ENCODE measurements around the gene HOXD8. TPM values are rescaled to one million over a fixed set of nuclear protein-coding genes. Genes with fewer than 3 reads are reported as not detected.

HOXD8 gene
- total and polyA plus RNA-seq, 2 of the 8 experiments (the other 6 are each of a cell fraction or from before 2014, with no cell fraction given), result not detected

DNA sequence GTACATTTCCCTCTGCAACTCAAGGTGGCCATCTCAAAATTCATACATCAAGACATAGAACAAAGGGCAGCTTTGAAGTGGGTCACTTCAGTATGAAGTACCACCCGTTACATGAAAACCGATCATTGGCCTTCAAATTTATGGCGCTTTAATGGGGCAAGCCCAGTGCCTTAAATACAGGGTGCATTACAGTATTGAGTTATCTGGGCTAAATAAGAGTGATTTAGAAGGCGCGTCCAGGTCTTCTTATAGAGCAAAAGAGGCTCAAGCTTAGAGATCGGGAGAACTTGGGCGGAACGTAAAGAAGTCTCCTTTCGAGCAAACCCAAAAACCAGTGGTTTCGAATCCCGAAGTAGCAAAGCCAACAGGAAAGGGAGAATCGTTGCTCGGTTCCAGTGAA, 34.7 kb downstream of the HOXD8 start:
- H3K4me2 ChIP-seq (ENCODE audit: insufficient read depth in 1 of 2, low read depth in 2 of 2, low read length in 2 of 2), result peak overlapping the region in 1 of 2 experiments; percentile 38; a peak in 1 of 4 replicates
- no peak for TF ChIP-seq JUND (IDR thresholded peaks at IDR 0.05; ENCODE audit: low read length)
- no peak for TF ChIP-seq SP4 (IDR thresholded peaks at IDR 0.05; ENCODE audit: low read length)
- TF ChIP-seq MAFK (IDR thresholded peaks at IDR 0.05; ENCODE audit: low read depth, low read length), result no peak
- TF ChIP-seq SIN3A (conservative IDR thresholded peaks at IDR 0.05 in 1 of 2, IDR thresholded peaks at IDR 0.05 in 1 of 2; ENCODE audit: low read depth in 1 of 2, low read length in 2 of 2), result no peak
- no peak for TF ChIP-seq CHD2 (IDR thresholded peaks at IDR 0.05; ENCODE audit: low read length)
- TF ChIP-seq KDM1A (IDR thresholded peaks at IDR 0.05; ENCODE audit: borderline replicate concordance, low read length), result no peak
- TF ChIP-seq PHF8 (conservative IDR thresholded peaks at IDR 0.05; ENCODE audit: low read depth, low read length), result no peak
- TF ChIP-seq SRF (IDR thresholded peaks at IDR 0.05; ENCODE audit: low read depth, low read length), result no peak
- TF ChIP-seq SIX5 (IDR thresholded peaks at IDR 0.05; ENCODE audit: low read depth, low read length), result no peak
- TF ChIP-seq KDM5A (IDR thresholded peaks at IDR 0.05; ENCODE audit: low read length), result no peak
- no peak for TF ChIP-seq CTBP2 (IDR thresholded peaks at IDR 0.05; ENCODE audit: borderline replicate concordance, insufficient read depth, insufficient read length, low read length)
- no peak for TF ChIP-seq GABPA (IDR thresholded peaks at IDR 0.05; ENCODE audit: borderline replicate concordance, insufficient read depth, low read length)
- TF ChIP-seq RBBP5 (IDR thresholded peaks at IDR 0.05; ENCODE audit: borderline replicate concordance, low read depth, low read length), result no peak
- TF ChIP-seq TEAD4 (IDR thresholded peaks at IDR 0.05; ENCODE audit: low read depth, low read length), result no peak
- TF ChIP-seq POLR2AphosphoS5 (IDR thresholded peaks at IDR 0.05; ENCODE audit: low read depth, low read length), result no peak

More for the DNA sequence above, 34.7 kb downstream of the HOXD8 start:
- H2BK120ac ChIP-seq (replicated peaks; ENCODE audit: low read depth, low read length), result no peak overlapping the region
- no peak overlapping the region for H3K27ac ChIP-seq (ENCODE audit: low read depth, low read length)
- no peak overlapping the region for H4K8ac ChIP-seq (ENCODE audit: extremely low read depth, insufficient read depth, low read length)
- H3K9me3 ChIP-seq (ENCODE audit: insufficient read depth in 2 of 2, low read depth in 1 of 2, low read length in 1 of 2), result no peaks in the 10 kb centered on the region
- H3K27me3 ChIP-seq (replicated peaks in 1 of 4; ENCODE audit: control insufficient read depth in 3 of 4, extremely low read depth in 1 of 4, insufficient read depth in 3 of 4, low read length in 3 of 4), result peaks cover 97 to 100% (median 100%) of the 10 kb centered on the region in 4 experiments
- no peak overlapping the region for H2AFZ ChIP-seq (ENCODE audit: low read length)
- no peaks in the 10 kb centered on the region for H3K79me1 ChIP-seq (ENCODE audit: low read depth, low read length)
- no peak overlapping the region for H3K4ac ChIP-seq (replicated peaks; ENCODE audit: insufficient read length, low read depth, low read length)
- peak overlapping the region; percentile 33; the same call in 1 of the 2 replicates for H2BK12ac ChIP-seq (ENCODE audit: low read depth, low read length)
- ChIA-PET POLR2A (ENCODE audit: partially characterized antibody) (interaction anchor here (1.5 kb wide), 1 partner anchor 50 kb away, joined by 4 read pairs; no protein-coding TSS in a partner anchor), CTCF (ENCODE audit: partially characterized antibody) (interaction anchor here (0.6 to 3.6 kb wide), 5 partner anchors 11 to 282 kb away, joined by 3 to 25 read pairs (median 3); no protein-coding TSS in a partner anchor)
- no peak overlapping the region for H2AK5ac ChIP-seq (ENCODE audit: low read depth, low read length)
- no peak overlapping the region for H3K18ac ChIP-seq (ENCODE audit: extremely low read depth, low read length)
- H3K56ac ChIP-seq (replicated peaks; ENCODE audit: insufficient read length, low read depth, low read length), result no peak overlapping the region
- no peak overlapping the region for H3K23ac ChIP-seq (ENCODE audit: insufficient read length)
- no peak overlapping the region for H2BK15ac ChIP-seq (ENCODE audit: low read length)
- H3K4me1 ChIP-seq (replicated peaks in 1 of 4; ENCODE audit: control insufficient read depth in 3 of 4, insufficient read depth in 4 of 4, low read length in 3 of 4), result peaks cover 0 to 12% (median 6%) of the 10 kb centered on the region in 4 experiments; a peak in 5 of 7 replicates
- H3K9ac ChIP-seq (replicated peaks in 1 of 4; ENCODE audit: extremely low read depth in 1 of 4, low read depth in 3 of 4, low read length in 3 of 4), result no peak overlapping the region
- 0 out of 2 replicates have a peak, but pooled peaks cover 2% of the 10 kb centered on the region for H3K23me2 ChIP-seq (ENCODE audit: low read depth, low read length)
- no peak for DNase-seq (ENCODE audit: low read depth in 1 of 2, low spot score in 2 of 2)
- WGBS, 2 experiments (ENCODE audit: extremely low coverage in 1 of 2, insufficient coverage in 1 of 2, insufficient read length in 1 of 2, insufficient replicate concordance in 2 of 2, low coverage in 1 of 2, low lambda C conversion rate in 2 of 2, missing lambda C conversion rate in 1 of 2), result 22% methylated on average over 13 of the region's 13 CpGs; no CpG with 5 or more reads in 1 of the 2 experiments
- no peak for FAIRE-seq
- H3K36me3 ChIP-seq (ENCODE audit: control insufficient read depth in 2 of 4, insufficient read depth in 4 of 4, low read length in 3 of 4), result peaks cover 0 to 5% (median 0%) of the 10 kb centered on the region in 4 experiments; a peak in 1 of 8 replicates
- no peak overlapping the region for H2BK5ac ChIP-seq (ENCODE audit: low read depth, low read length)
- H3K14ac ChIP-seq (ENCODE audit: insufficient read length), result no peak overlapping the region
- no peaks in the 10 kb centered on the region for H3K79me2 ChIP-seq (ENCODE audit: control insufficient read depth in 1 of 2, insufficient read depth in 2 of 2, low read length in 2 of 2)
- peaks cover 33 to 34% of the 10 kb centered on the region in 2 experiments for H4K20me1 ChIP-seq (replicated peaks in 1 of 2; ENCODE audit: control insufficient read depth in 1 of 2, insufficient read depth in 2 of 2, low read length in 2 of 2)
- H2BK20ac ChIP-seq (ENCODE audit: low read length), result no peak overlapping the region
- H3K4me3 ChIP-seq (ENCODE audit: extremely low read depth in 1 of 4, insufficient read depth in 2 of 4, low read depth in 3 of 4, low read length in 4 of 4), result no peak overlapping the region
- no peak overlapping the region for H4K5ac ChIP-seq (ENCODE audit: insufficient read length, low read depth, low read length)
- no peak overlapping the region for H4K91ac ChIP-seq (replicated peaks; ENCODE audit: insufficient read length, low read length)
